HG03469 (cell line): Measurements from ENCODE around the gene MYBBP1A.

Experiments
- ATAC-seq: cut with Tn5 transposase; IDR thresholded peaks from one replicate; pipeline ENCODE4 v1.9.1; 2021; ENCODE audit warnings: mild to moderate bottlenecking, moderate library complexity, moderate number of reproducible peaks; ENCODE audit not compliant: unreplicated experiment

MYBBP1A gene

DNA sequence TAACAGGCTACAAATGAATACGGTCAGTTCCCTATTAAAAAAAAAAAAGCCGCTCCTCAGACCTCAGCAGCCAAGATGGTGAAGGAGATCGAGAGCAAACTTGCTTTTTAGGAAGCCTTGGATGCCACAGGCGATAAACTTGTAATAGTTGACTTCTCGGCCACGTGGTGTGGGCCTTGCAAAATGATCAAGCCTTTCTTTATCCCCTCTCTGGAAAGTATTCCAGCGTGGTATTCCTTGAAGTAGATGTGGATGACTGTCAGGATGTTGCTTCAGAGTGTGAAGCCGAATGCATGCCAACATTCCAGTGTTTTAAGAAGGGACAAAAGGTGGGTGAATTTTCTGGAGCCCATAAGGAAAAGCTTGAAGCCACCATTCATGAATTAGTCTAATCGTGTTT, 16.9 kb upstream of the MYBBP1A start:
- ATAC-seq: no peak

DNA sequence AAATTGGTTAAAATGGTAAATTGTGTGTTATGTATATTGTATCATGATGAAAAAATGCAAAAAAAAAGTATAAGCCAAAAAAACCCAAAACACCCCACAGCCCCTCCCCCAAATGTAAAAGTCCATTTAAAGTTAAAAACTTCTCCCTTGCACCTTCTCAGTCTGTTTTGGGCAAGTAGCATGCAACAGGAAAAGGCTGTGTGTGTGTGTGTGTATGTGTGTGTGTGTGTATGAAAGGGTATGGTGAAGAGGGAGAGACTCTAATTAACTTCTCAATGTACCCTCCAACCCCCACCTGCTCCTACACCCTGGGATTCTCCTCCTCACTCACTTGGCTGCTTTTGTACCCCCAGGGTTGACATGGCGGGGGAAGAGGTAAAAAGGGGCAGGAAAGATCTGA, 14.4 kb upstream of the MYBBP1A start:
- ATAC-seq: no peak

DNA sequence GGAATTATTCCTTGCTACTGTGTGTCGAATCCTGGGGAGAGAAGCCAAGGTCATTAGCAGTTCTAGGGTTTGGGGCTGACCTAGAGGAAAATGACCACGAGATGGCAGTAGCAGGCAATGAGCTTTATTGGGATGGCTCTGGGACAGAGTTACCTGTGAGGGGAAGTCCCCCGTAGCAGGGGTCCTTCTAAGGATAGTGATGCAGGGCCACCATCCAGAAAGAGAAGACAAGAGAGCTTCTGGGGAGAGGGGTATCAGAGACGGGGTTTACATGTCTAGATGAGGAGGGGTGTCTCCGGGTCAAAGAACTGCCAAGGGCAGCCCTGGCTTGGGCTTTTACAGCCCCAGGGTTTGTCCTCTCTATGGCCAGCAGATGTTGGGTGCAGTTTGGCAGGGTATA, 11.6 kb upstream of the MYBBP1A start:
- ATAC-seq: no peak

DNA sequence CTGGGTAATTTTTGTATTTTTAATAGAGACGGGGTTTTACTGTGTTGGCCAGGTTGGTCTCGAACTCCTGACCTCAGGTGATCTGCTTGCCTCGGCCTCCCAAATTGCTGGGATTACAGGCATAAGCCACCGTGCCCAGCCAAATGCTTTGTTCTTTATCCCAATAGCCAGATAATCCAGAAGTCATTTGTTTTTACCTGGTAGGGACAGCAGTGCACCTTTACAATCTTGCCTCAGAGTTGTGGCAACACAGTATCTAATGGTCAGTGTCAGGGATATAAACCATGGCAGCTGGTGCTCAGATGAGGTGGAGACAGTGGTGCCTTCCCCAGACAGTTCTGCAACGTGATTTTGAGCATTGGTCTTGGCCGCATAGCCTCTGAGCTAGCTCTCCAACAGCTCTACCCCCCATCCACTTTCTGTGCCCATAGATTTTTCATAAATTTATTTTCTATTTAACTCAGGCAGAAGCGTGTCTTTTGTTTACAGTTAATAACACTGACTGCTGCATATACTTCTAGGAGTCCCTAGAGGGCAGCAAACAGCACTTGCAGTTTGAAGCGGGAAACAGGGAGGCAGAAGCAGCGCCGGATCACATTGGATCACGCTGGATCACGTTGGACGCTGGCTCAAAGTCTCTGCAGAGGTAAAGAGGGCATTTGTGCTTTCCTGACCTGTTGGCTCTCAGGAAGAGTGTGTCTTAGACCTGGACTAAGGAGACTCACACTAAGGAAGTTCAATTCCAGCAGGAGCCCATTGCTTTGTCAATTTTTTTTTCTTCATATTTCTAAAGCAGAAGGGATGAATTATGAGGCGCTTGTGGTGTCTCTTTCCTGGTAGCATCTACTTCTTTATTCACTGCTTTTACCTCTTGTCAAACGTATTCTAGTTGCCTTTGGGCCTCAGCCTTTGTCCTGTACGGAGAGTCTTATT, 10.3 kb upstream of the MYBBP1A start:
- no peak for ATAC-seq

DNA sequence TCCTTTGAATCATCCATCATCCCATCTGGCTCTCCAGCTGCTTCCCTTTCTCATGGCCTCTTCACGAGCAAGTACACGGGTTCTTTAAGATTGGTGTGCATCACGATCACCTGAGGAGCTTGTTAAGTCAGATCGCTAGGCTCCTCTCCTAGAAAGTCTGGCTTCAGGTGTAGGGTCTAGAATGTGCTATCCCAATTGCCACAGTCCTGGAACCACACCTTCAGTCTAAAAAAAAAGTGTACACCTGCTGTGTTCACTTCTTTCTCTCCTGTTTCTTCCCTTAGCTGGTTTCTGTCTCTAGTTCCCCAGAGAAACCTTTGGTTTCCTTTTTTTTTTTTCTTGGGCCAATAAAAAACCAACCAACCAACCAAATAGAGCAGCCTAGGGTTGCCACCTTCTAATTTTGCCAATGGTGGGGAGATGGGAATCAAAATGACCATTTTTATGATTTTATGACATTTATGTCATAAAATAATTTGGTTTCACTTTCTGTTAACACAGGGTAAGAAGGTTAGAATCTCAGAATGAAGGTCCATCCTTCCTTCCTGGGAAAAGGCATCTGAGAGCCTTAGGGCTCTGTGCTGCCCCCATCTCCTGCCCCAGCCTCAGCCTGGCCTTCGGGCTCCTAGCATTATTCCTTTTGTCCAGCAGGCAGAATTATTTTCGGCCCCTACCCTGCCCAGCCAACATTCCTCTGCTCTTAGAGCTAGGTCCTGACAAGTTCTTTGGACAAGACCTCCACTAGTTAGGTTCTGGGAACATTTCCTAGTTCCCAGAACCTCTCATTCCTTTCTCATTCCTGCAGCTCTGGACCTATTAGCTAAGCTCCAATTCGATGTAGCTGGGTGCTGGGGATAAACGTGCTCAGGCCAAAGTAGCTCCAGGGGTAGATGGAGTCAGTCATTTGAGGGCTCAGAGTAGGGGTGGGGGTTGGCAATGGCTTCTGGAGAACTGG, 7.1 kb upstream of the MYBBP1A start:
- no peak for ATAC-seq

DNA sequence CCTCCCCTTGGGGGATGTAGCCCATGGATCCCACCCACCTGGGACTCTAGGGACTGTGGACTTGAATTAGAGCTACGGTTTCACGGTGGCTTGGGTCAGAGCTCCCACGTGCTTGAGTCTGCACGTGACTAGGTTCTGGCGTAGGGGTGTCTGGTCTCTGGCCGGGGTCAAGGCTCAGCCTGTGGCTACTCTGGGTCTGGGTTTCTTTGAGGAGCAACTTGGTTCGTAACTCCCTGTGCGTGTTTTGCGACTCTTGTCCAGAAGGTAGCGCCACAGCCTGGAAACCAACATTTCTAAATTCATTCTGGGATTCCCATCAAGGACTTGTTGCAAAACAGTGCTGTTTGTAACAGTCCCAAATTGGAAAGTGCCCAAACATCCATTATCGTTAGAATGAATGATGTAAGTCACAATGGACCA, 5.7 kb upstream of the MYBBP1A start:
- no peak for ATAC-seq

DNA sequence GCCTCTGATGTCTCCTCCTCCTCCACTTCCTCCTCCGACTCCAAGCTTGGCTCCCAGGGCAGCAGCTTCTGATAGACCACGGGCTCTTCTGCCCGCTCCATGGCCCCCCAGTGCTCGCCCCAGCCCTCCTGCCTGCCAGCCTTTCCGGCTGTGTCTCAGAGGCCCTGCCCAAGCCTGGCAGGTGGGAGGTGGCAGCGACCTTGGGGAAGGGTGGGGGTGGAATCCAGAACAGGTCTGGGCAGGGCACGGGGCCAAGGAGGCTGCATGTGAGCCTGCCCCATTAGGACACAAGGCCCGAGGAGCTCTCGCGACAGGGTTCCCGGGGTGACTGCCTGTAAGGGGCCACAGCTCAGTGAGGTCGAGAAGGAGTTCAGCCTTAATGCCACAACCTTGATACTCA, 5.2 kb upstream of the MYBBP1A start, which contains the start of gene GGT6:
GGT6 (minus strand) TSS at position 157 of the 400 bp plus-strand sequence; CDS start at position 101, 56 bp downstream.
- ATAC-seq: no peak

DNA sequence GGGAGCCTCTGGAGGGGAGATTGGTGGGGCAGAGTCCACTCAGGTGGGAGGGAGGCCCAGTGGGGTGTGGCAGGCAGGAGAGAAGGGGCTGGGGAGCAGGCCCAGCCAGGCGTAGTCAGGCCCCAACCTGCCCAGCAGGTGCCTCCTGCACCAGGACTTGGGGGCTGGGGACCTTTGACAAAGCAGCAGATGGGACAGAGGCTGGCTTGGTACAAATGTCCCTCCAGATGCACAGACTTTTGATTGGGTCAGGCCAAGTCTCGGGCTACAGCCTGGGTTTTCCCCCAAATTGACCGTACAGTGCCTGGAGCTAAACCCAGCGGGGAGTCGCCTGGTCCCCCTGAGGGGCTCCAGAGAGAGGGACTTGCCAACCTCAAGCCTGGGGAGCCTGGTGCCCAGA, 4.8 kb upstream of the MYBBP1A start:
- ATAC-seq: no peak

DNA sequence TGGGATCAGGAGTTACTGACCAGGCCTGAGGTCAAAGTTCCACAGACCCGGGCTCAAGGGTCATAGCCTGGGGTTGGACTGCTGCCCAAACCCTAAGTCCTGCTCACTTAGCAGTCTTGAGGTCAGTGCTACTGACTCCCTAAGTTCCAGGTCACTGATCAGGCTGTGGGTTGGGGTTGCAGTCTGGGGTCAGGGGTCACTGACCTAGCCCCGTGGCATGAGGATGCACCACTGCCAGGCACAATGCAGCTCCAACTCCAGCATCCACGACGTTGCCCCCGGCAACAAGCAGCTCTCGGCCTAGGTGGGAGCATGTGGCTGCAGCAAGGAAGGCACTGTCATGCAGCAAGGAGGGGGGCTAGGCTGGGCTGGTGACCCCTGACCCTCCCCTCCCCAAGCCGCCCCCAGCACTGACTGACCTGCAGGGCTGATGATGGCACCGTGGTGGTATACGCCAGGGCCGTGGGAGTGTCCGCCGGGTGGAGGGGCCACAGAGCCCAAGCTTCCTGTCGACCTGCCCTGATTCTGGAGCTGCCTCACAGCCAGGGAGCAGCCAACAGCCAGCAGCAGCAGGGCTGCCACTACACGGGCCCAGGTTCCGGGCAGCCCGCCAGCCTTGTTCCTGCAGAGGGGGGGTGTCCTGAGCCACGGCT, 4.1 kb upstream of the MYBBP1A start:
- no peak for ATAC-seq

DNA sequence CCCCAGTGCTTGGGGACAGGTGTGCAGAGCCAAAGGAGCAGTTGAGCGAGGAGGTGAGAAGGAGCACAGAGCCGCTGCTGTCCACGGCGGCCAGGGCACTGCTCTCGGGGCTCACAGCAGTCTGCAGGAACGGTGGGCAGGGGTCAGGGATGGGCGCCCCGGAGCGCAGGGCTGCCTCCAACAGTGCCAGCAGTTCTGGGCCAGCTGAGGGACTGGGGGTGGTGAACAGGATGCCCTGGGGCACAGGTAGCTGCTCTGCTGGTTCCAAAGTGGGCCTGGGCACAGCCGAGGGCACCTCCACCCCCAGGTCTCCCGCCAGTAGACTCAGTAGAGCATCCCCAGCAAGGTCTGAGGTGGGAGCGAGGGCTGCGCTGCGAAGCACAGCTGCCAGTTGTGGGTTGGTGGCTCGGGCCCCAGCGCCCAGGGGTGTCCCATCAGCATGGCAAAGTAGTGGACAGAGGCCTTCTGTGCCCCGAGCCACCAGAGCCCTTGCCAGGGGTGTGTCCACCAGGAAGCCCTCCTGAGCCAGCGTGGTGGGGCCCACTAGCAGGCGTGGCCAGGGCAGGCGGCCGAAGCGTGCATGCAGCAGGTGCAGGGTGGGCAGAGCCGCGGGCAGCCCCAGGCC, 3.3 kb upstream of the MYBBP1A start:
- ATAC-seq: no peak

DNA sequence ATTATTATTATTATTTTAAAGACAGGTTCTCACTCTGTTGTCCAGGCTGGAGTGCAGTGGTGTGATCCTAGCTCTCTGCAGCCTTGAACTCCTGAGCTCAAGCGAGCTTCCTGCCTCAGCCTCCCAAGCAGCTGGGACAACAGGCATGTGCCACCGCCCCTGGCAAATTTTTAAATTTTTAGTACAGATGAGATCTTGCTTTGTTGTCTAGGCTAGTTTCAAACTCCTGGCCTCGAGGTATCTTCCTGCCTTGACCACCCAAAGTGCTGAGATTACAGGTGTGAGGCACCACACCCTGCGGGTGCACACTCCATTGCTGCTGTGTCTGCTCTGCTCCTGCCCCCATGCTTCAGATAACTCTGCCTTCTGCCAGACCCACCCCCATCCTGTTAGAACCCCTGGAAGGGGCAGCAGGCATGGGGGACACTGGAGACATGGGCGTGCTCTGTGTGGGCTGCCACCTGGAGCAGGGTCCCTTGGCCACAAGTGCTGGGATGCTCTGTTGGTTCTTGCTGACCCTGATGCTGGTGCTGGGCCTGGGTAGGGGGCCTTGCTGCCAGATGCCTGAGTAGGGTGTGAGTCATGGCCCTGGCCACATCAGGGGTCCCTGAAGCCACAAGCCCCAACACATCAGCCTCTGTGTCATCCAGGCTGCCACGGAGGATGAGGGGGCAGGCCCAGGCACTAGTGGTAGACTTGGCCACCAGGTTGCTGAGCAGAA, 2.6 kb upstream of the MYBBP1A start:
- ATAC-seq: no peak

DNA sequence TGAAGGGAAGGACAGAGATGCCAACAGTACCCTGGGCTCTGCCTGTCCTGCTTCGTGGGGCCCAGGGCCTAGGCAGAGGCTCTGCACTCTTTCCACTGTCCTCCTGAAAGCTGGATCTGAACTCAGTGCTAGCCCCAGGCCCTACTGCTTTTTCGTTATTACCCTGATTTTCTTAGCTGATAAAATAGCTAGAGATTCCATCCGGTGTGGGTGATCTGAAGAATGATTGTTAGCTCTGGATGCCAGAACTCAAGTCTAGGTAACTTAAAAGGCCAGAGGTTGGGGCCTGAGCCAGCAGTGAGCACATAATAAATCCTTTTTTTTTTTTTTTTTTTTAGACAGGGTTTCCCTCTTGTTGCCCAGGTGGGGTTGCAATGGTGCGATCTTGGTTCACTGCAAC, 1.8 kb upstream of the MYBBP1A start:
- ATAC-seq: no peak

DNA sequence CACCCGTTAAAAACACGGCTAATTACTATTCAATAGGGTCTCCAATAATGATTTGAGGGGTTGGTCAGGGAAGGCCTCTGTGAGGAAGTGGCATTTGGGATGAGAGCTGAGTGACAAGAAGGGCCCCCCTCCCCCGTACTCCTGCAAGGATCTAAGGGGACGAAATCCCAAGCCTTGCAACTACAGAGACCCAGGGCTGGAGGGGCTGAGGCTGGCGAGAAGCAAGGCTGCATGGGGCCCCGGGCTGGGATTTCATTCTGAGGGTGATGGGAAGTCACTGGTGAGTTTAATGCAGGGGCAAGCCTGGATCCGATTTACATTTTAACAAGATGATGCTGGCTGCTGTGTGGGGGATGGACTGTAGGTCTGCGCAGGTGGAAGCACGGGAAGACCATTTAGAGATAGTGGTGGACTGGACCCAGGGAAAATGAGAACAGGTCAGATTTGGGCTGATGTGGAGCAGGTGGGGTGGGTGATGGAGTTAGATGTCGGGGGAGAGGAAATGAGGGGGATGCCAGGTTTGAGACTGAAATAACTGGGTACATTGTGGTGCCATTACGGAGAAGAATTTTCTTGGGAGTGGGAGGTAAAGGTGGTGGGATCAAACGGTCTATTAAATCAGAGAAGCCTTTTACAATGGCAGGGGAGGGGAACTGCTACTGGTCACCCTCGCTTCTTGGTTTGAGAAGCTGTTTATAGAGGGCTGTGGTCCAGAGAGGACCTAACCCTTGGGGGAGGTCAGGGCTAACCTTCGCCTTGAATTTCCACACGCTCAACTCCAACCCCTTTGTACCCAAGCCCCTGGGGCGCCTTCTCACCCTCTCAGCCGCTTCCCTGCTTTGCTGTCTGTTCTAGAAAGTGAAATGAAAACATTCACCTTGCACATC, 932 bp upstream of the MYBBP1A start:
- ATAC-seq: no peak

DNA sequence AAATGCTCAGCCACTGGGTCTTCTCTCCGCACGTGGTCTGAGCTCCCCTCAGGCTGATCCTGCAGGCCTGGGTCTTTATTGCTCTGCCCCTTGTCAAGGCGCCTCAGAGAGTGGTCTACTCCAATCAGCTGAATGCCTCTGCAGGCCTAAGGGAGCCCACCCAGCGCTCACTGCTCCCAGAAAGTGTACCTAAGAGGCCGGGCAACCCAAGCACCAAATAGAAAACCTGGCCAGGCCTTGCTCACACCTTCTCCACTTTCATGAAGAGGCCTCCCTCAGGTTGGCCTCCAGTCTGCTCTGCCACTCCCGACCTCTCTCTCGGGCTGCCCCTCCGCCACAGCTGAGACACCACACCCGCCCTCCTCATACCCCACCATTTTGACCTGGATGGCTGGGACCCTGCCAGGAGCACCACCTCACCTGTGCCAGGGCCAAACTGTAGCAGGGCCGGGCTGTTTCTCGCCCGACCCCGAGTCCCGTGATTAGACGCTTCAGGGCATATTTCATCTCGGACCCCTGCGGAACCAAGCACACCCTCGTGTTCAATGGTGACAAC, 665 bp downstream of the MYBBP1A start:
- no peak for ATAC-seq

DNA sequence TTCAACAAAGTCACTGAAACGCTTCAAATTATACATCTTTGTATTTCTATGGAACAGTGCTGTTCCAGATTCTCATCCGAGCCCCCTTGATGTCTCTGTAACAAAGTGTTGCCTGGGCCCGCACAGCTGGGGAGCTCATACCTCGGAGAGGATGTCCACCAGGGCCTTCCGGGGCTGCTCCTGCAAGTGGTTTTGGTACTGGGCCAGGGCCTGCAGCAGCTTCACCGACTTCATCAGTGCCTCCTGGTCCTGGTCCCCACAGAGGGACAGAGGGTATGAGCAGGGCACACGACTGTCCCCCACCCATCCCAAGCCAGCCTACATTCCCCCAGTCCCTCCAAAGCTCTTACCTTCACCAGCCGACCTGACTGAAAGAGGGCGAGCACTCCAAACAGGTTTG, 1.5 kb downstream of the MYBBP1A start:
- no peak for ATAC-seq

DNA sequence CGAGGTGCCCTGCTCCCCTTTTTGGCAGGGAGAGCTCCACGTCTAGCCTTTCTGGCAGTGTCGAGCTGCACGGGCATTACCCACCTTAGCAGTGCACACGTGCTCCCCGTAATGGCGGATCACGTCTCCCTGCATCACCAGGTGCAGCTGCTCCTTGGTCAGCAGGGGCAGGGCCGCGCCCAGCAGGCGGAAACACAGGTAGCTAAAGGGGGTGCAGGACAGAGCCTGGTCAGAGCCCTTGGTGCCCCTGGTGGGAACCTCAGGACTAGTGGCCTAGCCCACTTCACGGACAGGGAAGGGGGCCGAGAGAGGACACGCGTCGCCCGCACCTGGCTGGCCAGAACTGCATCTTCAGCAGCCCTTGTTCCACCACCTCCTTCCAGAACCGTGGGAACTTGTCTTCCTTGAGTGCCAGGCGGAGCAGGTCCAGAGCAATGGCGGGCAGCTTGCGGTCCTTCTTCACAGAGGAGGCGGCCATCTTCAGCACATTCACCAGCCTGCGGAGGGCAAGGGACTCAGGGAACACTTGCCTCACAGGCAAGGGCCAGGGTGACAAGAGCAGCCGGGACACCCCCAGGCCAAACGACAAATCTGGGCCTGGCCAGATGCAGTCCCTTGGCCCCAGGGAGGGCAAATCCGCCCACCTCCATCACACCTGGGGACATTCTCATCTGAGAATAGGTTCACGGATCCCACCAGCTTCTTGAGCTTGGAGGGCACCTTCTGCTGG, 3.2 kb downstream of the MYBBP1A start:
- no peak for ATAC-seq

DNA sequence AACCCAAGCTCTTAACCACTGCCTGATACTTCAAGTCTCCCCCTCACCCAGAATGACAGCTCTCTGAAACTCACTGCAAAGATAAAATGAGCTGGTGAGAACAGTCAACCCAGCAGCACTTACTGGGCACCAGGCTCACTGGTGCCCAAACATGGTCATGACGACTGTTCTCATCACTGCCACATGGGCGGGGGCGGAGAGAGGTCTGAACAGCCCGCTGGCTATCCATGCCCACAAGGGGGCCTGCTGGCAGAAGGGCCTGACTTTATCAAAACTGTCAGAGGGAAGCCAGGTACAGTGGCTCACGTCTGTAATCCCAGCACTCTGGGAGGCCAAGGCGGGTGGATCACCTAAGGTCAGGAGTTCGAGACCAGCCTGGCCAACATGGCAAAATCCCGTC, 4.0 kb downstream of the MYBBP1A start:
- no peak for ATAC-seq

DNA sequence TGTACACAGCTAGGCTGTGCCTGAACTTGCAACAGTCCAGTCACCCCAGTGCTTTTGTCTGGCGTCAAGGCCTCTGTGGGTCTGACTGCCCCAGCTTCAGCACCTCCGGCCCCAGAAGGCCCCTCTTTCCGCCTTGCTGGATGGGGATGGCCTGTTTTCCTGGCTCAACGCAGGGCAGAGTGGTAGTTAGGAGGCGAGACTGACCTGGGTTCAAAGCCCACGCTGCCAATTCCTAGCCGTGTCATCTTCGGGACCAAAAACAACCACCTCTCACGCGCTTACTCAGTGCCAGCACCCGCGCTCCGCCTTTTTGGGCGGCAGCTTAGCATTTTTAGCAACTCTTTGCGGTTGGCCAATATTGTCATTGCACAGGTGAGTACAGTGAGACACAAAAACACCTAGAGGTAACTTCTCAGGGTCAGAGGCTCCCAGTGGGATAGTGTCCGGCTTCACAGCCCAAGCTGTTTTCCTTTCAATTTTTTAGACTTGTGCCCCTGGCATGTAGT, 4.6 kb downstream of the MYBBP1A start:
- ATAC-seq: no peak
